Upper lobe of left lung (tissue), 6 donors: ENCODE results near the gene RAB40A. TPM values are rescaled to one million over a fixed set of nuclear protein-coding genes. Genes with fewer than 3 reads are reported as not detected.
"Not testable (repeated sequence)": the region's sequence is repeated elsewhere in the genome, so short reads cannot be mapped to it uniquely, and the experiment has no call there.

Experiments used
- ATAC-seq, 2 donors: fragments of 200-7000 bp; cut with Tn5 transposase; one replicate each; pipeline ENCODE4 v1.9.1; 2022; ENCODE audit warnings: mild to moderate bottlenecking in 2 of 2, moderate library complexity in 2 of 2; ENCODE audit not compliant: low FRiP score in 2 of 2
- DNase-seq, 2 donors: peaks; one replicate each; pipeline ENCODE4 v3.0.0-alpha.2; 2019 to 2020
- H3K27ac ChIP-seq, 4 donors: fragments of 200-600 bp; sonication (generic); one replicate each; pipeline ENCODE4 v1.5.1; 2016 to 2019
- H3K27me3 ChIP-seq, 4 donors: fragments of 200-600 bp; sonication (generic); one replicate each; pipeline ENCODE4 v1.5.1; 2017 to 2019
- H3K36me3 ChIP-seq, 4 donors: fragments of 200-600 bp; sonication (generic); one replicate each; pipeline ENCODE4 v1.5.1; 2016 to 2019
- H3K4me1 ChIP-seq, 4 donors: fragments of 200-600 bp; sonication (generic); one replicate each; pipeline ENCODE4 v1.5.1; 2018 to 2019
- H3K4me3 ChIP-seq, 4 donors: fragments of 200-600 bp; sonication (generic); one replicate each; pipeline ENCODE4 v1.5.1; 2017 to 2019; ENCODE audit warnings: mild to moderate bottlenecking in 2 of 4, moderate library complexity in 1 of 4
- H3K9me3 ChIP-seq, 4 donors: fragments of 200-600 bp; sonication (generic); one replicate each; pipeline ENCODE4 v1.5.1; 2018 to 2019
- EP300 ChIP-seq, 4 donors: sonication (generic); formaldehyde crosslinking; IDR thresholded peaks; one replicate each; pipeline ENCODE4 v1.5.1; 2017; ENCODE audit warnings: antibody characterized with exemption in 4 of 4, control low read depth in 2 of 4
- POLR2A ChIP-seq, 4 donors: fragments of 450-650 bp; IDR thresholded peaks; one replicate each; pipeline ENCODE4 v1.5.1; 2016 to 2017; ENCODE audit warnings: antibody characterized with exemption in 4 of 4, mild to moderate bottlenecking in 2 of 4
- POLR2AphosphoS5 ChIP-seq, 2 donors: sonication (generic); formaldehyde crosslinking; IDR thresholded peaks; one replicate each; pipeline ENCODE4 v1.5.1; 2017; ENCODE audit warnings: antibody characterized with exemption in 2 of 2
- WGBS, 2 donors: methylation state at CpG; one replicate each; pipeline ENCODE4 v1.1.5; 2017 to 2018; 5-methylcytosine and 5-hydroxymethylcytosine counted together
- total RNA-seq, 6 donors: library from RNA; depleted of rRNA in 4 of 6; stranded (reverse); fragments of >200 nt in 4 of 6; gene quantifications; one replicate each; pipeline versions ENCODE4 v1.1.0 to v1.2.1, GENCODE V29; 2016 to 2021
- TF ChIP-seq, protein P1 (sequence below), 6 experiments: fragments of 450-650 bp in 4 of 6; fragments of 200-600 bp in 2 of 6; sonication (generic) in 2 of 6; IDR thresholded peaks; one replicate each; pipeline ENCODE4 v1.5.1; 2016 to 2019; ENCODE audit warnings: antibody characterized with exemption in 6 of 6
- donor health status: DM: no; HTN: no; CAD: no; lungs with moderate emphysema.
- donor health status: DM: no; HTN: yes; CAD: no; lungs with severe emphysema.

The RAB40A gene
- total RNA-seq, 6 donors from 2014 or later = 0.24 to 3.1 (median 0.56) TPM

DNA sequence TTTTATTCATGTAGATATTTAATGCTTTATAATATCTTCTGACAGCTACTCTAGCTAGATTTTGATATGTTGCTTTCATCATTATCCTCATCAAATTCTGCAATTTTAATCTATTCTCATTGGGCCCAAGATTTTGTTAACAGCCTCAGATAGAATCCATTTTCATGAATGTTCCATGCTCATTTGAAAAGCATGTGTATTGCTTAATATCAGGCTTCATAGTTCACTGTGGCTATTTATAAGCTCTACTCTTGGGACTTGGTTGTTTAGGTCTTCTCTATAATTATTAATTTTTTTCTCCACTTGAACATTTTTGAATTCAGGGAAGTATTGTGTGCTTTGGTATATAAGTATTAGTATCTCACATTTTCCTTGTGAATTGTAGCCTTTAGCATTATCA, 41.8 kb downstream of the RAB40A start:
- H3K4me1 ChIP-seq = no peaks in the 10 kb centered on the region
- no peaks in the 10 kb centered on the region for H3K9me3 ChIP-seq
- no peaks in the 10 kb centered on the region for H3K36me3 ChIP-seq
- no peak for DNase-seq
- H3K27me3 ChIP-seq = no peaks in the 10 kb centered on the region
- TF ChIP-seq, protein P1, sequence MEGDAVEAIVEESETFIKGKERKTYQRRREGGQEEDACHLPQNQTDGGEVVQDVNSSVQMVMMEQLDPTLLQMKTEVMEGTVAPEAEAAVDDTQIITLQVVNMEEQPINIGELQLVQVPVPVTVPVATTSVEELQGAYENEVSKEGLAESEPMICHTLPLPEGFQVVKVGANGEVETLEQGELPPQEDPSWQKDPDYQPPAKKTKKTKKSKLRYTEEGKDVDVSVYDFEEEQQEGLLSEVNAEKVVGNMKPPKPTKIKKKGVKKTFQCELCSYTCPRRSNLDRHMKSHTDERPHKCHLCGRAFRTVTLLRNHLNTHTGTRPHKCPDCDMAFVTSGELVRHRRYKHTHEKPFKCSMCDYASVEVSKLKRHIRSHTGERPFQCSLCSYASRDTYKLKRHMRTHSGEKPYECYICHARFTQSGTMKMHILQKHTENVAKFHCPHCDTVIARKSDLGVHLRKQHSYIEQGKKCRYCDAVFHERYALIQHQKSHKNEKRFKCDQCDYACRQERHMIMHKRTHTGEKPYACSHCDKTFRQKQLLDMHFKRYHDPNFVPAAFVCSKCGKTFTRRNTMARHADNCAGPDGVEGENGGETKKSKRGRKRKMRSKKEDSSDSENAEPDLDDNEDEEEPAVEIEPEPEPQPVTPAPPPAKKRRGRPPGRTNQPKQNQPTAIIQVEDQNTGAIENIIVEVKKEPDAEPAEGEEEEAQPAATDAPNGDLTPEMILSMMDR (IDR thresholded peaks at IDR 0.05) = no peak
- TF ChIP-seq POLR2A (IDR thresholded peaks at IDR 0.05) = no peak
- no peak for TF ChIP-seq POLR2AphosphoS5 (IDR thresholded peaks at IDR 0.05)
- ATAC-seq = no peak
- H3K4me3 ChIP-seq = no peak overlapping the region
- H3K27ac ChIP-seq = no peak overlapping the region

DNA sequence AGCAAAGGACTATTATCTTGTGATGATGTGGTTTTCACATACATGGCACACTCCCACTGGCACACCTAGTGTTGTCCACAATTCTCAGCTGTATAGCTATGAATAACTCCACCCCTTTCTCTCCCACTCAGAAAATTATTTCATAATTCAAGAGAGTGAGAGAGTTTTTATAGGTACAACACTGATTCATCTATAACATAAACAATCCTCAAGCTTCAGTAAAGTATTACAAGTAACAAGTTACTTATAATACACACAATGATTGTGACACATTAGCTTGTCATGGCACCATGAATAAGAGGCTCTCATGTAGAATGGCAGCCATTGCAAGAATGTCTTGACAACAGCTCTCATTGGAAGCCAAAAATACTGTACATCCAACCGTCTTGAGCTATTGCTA, 43.9 kb downstream of the RAB40A start:
- DNase-seq (no peak), ATAC-seq (no peak)
- H3K4me3 ChIP-seq = no peak overlapping the region
- no peaks in the 10 kb centered on the region for H3K36me3 ChIP-seq
- no peaks in the 10 kb centered on the region for H3K9me3 ChIP-seq
- 74 to 100% methylated on average over 1 of the region's 1 CpG for WGBS, 2 donors
- TF ChIP-seq EP300 (IDR thresholded peaks at IDR 0.05) (no peak), POLR2AphosphoS5 (IDR thresholded peaks at IDR 0.05) (no peak), POLR2A (IDR thresholded peaks at IDR 0.05) (no peak)
- TF ChIP-seq, protein P1 (IDR thresholded peaks at IDR 0.05) = no peak
- H3K27ac ChIP-seq = no peak overlapping the region
- no peaks in the 10 kb centered on the region for H3K4me1 ChIP-seq
- H3K27me3 ChIP-seq = no peaks in the 10 kb centered on the region

GRCh38 chrX:103469977-103470376, 49.3 kb downstream of the RAB40A start:
- not testable (repeated sequence) for H3K27me3 ChIP-seq, ATAC-seq
- 68 to 79% methylated on average over 8 of the region's 8 CpGs for WGBS, 2 donors

GRCh38 chrX:103467887-103468286, 51.4 kb downstream of the RAB40A start:
- Histone ChIP-seq H3K9me3 (no peaks in the 10 kb centered on the region), H3K4me3 (no peak overlapping the region), H3K27ac (no peak overlapping the region), H3K36me3 (no peaks in the 10 kb centered on the region), H3K4me1 (no peaks in the 10 kb centered on the region), H3K27me3 (no peaks in the 10 kb centered on the region)
- DNase-seq = no peak
- no peak for TF ChIP-seq EP300 (IDR thresholded peaks at IDR 0.05)
- TF ChIP-seq POLR2AphosphoS5 (IDR thresholded peaks at IDR 0.05) = no peak
- TF ChIP-seq, protein P1 (IDR thresholded peaks at IDR 0.05) = no peak
- no peak for TF ChIP-seq POLR2A (IDR thresholded peaks at IDR 0.05)
- no peak for ATAC-seq
- 66 to 88% methylated on average over 2 of the region's 2 CpGs for WGBS, 2 donors

More at GRCh38 chrX:103469977-103470376, 49.3 kb downstream of the RAB40A start:
- H3K36me3 ChIP-seq, H3K9me3 ChIP-seq, H3K4me1 ChIP-seq, H3K27ac ChIP-seq, DNase-seq, H3K4me3 ChIP-seq: not testable (repeated sequence)

GRCh38 chrX:103467156-103467555, 52.1 kb downstream of the RAB40A start:
- no peaks in the 10 kb centered on the region for H3K9me3 ChIP-seq
- 45 to 80% methylated on average over 2 of the region's 2 CpGs for whole genome bisulfite sequencing, 2 donors
- no peak overlapping the region for H3K27ac ChIP-seq
- no peaks in the 10 kb centered on the region for H3K36me3 ChIP-seq
- no peak for TF ChIP-seq POLR2A (IDR thresholded peaks at IDR 0.05)
- TF ChIP-seq POLR2AphosphoS5 (IDR thresholded peaks at IDR 0.05) = no peak
- no peaks in the 10 kb centered on the region for H3K27me3 ChIP-seq
- no peak for DNase-seq
- no peak overlapping the region for H3K4me3 ChIP-seq
- ATAC-seq = no peak
- H3K4me1 ChIP-seq = no peaks in the 10 kb centered on the region

GRCh38 chrX:103464774-103465117, 54.5 kb downstream of the RAB40A start:
- peak overlapping the region in 3 of 4 donors; percentile 22 to 38 (median 38) for H3K4me3 ChIP-seq

More at GRCh38 chrX:103464774-103465117, 54.5 kb downstream of the RAB40A start:
- H3K27ac ChIP-seq = no peak overlapping the region
- H3K9me3 ChIP-seq = no peaks in the 10 kb centered on the region
- TF ChIP-seq POLR2A (IDR thresholded peaks at IDR 0.05) (no peak), POLR2AphosphoS5 (IDR thresholded peaks at IDR 0.05) (no peak)
- TF ChIP-seq, protein P1 (IDR thresholded peaks at IDR 0.05) = peak; percentile 40 to 70 (median 64)
- WGBS, 2 donors = 4 to 11% methylated on average over 3 of the region's 3 CpGs
- ATAC-seq (peak; percentile 88 to 97), DNase-seq (peak in 1 of 2 donors; percentile 41)
- no peaks in the 10 kb centered on the region for H3K27me3 ChIP-seq
- H3K36me3 ChIP-seq = no peaks in the 10 kb centered on the region
- no peaks in the 10 kb centered on the region for H3K4me1 ChIP-seq
